Measurements from ENCODE around the gene B3GNT3.

The B3GNT3 gene

GRCh38 chr19:17812099-17812498, 17.2 kb downstream of the B3GNT3 start:
- no peaks in the 10 kb centered on the region for H3K9me3 ChIP-seq (ENCODE audit: low read length)
- H3K36me3 ChIP-seq (ENCODE audit: insufficient read depth, low read length): no peaks in the 10 kb centered on the region
- no peaks in the 10 kb centered on the region for H3K4me1 ChIP-seq (ENCODE audit: insufficient read depth, low read length)
- peaks cover 2% of the 10 kb centered on the region for H3K27me3 ChIP-seq (ENCODE audit: insufficient read depth, low read length)
- H2AFZ ChIP-seq (ENCODE audit: low read depth, low read length): no peak overlapping the region
- no peak overlapping the region for H3K4me3 ChIP-seq (ENCODE audit: low read length)

GRCh38 chr19:17817668-17818363, 22.9 kb downstream of the B3GNT3 start:
- Histone ChIP-seq H3K9me3 (ENCODE audit: low read length) (no peaks in the 10 kb centered on the region), H3K36me3 (ENCODE audit: insufficient read depth, low read length) (no peaks in the 10 kb centered on the region), H2AFZ (ENCODE audit: low read depth, low read length) (no peak overlapping the region), H3K4me3 (ENCODE audit: low read length) (no peak overlapping the region), H3K27me3 (ENCODE audit: insufficient read depth, low read length) (no peaks in the 10 kb centered on the region), H3K4me1 (ENCODE audit: insufficient read depth, low read length) (no peaks in the 10 kb centered on the region)

GRCh38 chr19:17821190-17821589, 26.3 kb downstream of the B3GNT3 start, which contains the start of gene INSL3:
INSL3 (minus strand) TSS chr19:17821519; CDS start chr19:17821506, 13 bp downstream.
- Histone ChIP-seq H3K4me1 (ENCODE audit: insufficient read depth, low read length) (no peaks in the 10 kb centered on the region), H3K4me3 (ENCODE audit: low read length) (no peak within 1 kb of the TSS), H3K36me3 (ENCODE audit: insufficient read depth, low read length) (no peaks in the 10 kb centered on the region), H3K9me3 (ENCODE audit: low read length) (no peaks in the 10 kb centered on the region), H3K27me3 (ENCODE audit: insufficient read depth, low read length) (peaks cover 4% of the 10 kb centered on the region), H2AFZ (ENCODE audit: low read depth, low read length) (no peak within 1 kb of the TSS)

- H3K4me3 ChIP-seq (ENCODE audit: low read length): no peak overlapping the region
- no peak overlapping the region for H2AFZ ChIP-seq (ENCODE audit: low read depth, low read length)
- H3K4me1 ChIP-seq (ENCODE audit: insufficient read depth, low read length): no peaks in the 10 kb centered on the region
- peaks cover 4% of the 10 kb centered on the region for H3K27me3 ChIP-seq (ENCODE audit: insufficient read depth, low read length)
- no peaks in the 10 kb centered on the region for H3K9me3 ChIP-seq (ENCODE audit: low read length)
- no peaks in the 10 kb centered on the region for H3K36me3 ChIP-seq (ENCODE audit: insufficient read depth, low read length)
Observed at GRCh38 chr19:17824339-17824738, 29.4 kb downstream of the B3GNT3 start.

- H3K4me1 ChIP-seq (ENCODE audit: insufficient read depth, low read length): peaks cover 2% of the 10 kb centered on the region
- no peak overlapping the region for H3K4me3 ChIP-seq (ENCODE audit: low read length)
- H2AFZ ChIP-seq (ENCODE audit: low read depth, low read length): no peak overlapping the region
- H3K27me3 ChIP-seq (ENCODE audit: insufficient read depth, low read length): peaks cover 4% of the 10 kb centered on the region
- no peaks in the 10 kb centered on the region for H3K36me3 ChIP-seq (ENCODE audit: insufficient read depth, low read length)
- no peaks in the 10 kb centered on the region for H3K9me3 ChIP-seq (ENCODE audit: low read length)
Observed at GRCh38 chr19:17826508-17827056, 31.6 kb downstream of the B3GNT3 start.

GRCh38 chr19:17829855-17830566, 35.1 kb downstream of the B3GNT3 start:
- H3K9me3 ChIP-seq (ENCODE audit: low read length): no peaks in the 10 kb centered on the region
- H3K4me1 ChIP-seq (ENCODE audit: insufficient read depth, low read length): peaks cover 2% of the 10 kb centered on the region
- H2AFZ ChIP-seq (ENCODE audit: low read depth, low read length): no peak overlapping the region
- H3K36me3 ChIP-seq (ENCODE audit: insufficient read depth, low read length): no peaks in the 10 kb centered on the region
- no peaks in the 10 kb centered on the region for H3K27me3 ChIP-seq (ENCODE audit: insufficient read depth, low read length)
- H3K4me3 ChIP-seq (ENCODE audit: low read length): no peak overlapping the region

GRCh38 chr19:17830567-17831418, 35.9 kb downstream of the B3GNT3 start:
- Histone ChIP-seq H3K27me3 (ENCODE audit: insufficient read depth, low read length) (peaks cover 3% of the 10 kb centered on the region), H3K4me3 (ENCODE audit: low read length) (no peak overlapping the region), H2AFZ (ENCODE audit: low read depth, low read length) (no peak overlapping the region), H3K9me3 (ENCODE audit: low read length) (no peaks in the 10 kb centered on the region), H3K4me1 (ENCODE audit: insufficient read depth, low read length) (peaks cover 2% of the 10 kb centered on the region), H3K36me3 (ENCODE audit: insufficient read depth, low read length) (no peaks in the 10 kb centered on the region)

GRCh38 chr19:17831419-17831888, 36.5 kb downstream of the B3GNT3 start:
- H3K27me3 ChIP-seq (ENCODE audit: insufficient read depth, low read length): peaks cover 3% of the 10 kb centered on the region
- H3K4me3 ChIP-seq (ENCODE audit: low read length): no peak overlapping the region

GRCh38 chr19:17832443-17833208, 37.7 kb downstream of the B3GNT3 start:
- H3K9me3 ChIP-seq (ENCODE audit: low read length): no peaks in the 10 kb centered on the region
- peaks cover 2% of the 10 kb centered on the region for H3K4me1 ChIP-seq (ENCODE audit: insufficient read depth, low read length)
- H3K27me3 ChIP-seq (ENCODE audit: insufficient read depth, low read length): peaks cover 3% of the 10 kb centered on the region
- no peak overlapping the region for H3K4me3 ChIP-seq (ENCODE audit: low read length)
- no peak overlapping the region for H2AFZ ChIP-seq (ENCODE audit: low read depth, low read length)
- no peaks in the 10 kb centered on the region for H3K36me3 ChIP-seq (ENCODE audit: insufficient read depth, low read length)

More at GRCh38 chr19:17831419-17831888, 36.5 kb downstream of the B3GNT3 start:
- H3K9me3 ChIP-seq (ENCODE audit: low read length): no peaks in the 10 kb centered on the region
- H3K36me3 ChIP-seq (ENCODE audit: insufficient read depth, low read length): no peaks in the 10 kb centered on the region
- H3K4me1 ChIP-seq (ENCODE audit: insufficient read depth, low read length): peaks cover 2% of the 10 kb centered on the region
- H2AFZ ChIP-seq (ENCODE audit: low read depth, low read length): no peak overlapping the region

- peaks cover 2% of the 10 kb centered on the region for H3K4me1 ChIP-seq (ENCODE audit: insufficient read depth, low read length)
- no peaks in the 10 kb centered on the region for H3K36me3 ChIP-seq (ENCODE audit: insufficient read depth, low read length)
- no peaks in the 10 kb centered on the region for H3K9me3 ChIP-seq (ENCODE audit: low read length)
- H3K27me3 ChIP-seq (ENCODE audit: insufficient read depth, low read length): peaks cover 3% of the 10 kb centered on the region
- H2AFZ ChIP-seq (ENCODE audit: low read depth, low read length): no peak overlapping the region
- H3K4me3 ChIP-seq (ENCODE audit: low read length): no peak overlapping the region
Observed at GRCh38 chr19:17834350-17835181, 39.6 kb downstream of the B3GNT3 start.

GRCh38 chr19:17835182-17836006, 40.5 kb downstream of the B3GNT3 start:
- H3K9me3 ChIP-seq (ENCODE audit: low read length): no peaks in the 10 kb centered on the region
- H3K4me3 ChIP-seq (ENCODE audit: low read length): no peak overlapping the region
- H2AFZ ChIP-seq (ENCODE audit: low read depth, low read length): no peak overlapping the region
- no peaks in the 10 kb centered on the region for H3K4me1 ChIP-seq (ENCODE audit: insufficient read depth, low read length)
- no peaks in the 10 kb centered on the region for H3K36me3 ChIP-seq (ENCODE audit: insufficient read depth, low read length)
- peaks cover 3% of the 10 kb centered on the region for H3K27me3 ChIP-seq (ENCODE audit: insufficient read depth, low read length)
